ENCODE data around the gene CTCFL. TPM values are rescaled to one million over a fixed set of nuclear protein-coding genes. Genes with fewer than 3 reads are reported as not detected.

CTCFL gene
- total RNA-seq, 4 donors from 2014 or later = not detected

DNA sequence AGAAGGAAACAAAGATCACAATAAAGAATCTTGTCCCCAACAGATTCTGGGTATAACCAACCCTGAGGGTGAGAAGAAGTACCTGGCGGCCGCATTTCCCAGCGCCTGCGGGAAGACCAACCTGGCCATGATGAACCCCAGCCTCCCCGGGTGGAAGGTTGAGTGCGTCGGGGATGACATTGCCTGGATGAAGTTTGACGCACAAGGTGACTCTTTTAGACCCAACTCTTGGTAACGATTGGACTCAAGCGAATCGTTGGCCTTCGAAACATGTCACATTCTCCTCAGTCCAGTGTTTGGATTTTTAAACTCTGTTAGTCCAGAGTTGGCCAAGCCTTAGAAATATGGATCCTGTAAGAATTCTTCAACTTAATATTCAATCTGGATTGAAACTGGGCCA, 38.6 kb upstream of the CTCFL start:
- Histone ChIP-seq H3K9me3 (no peaks in the 10 kb centered on the region), H3K4me1 (peaks cover 0 to 3% (median 0%) of the 10 kb centered on the region in 4 donors), H3K27me3 (peaks cover 0 to 20% (median 0%) of the 10 kb centered on the region in 4 donors), H3K27ac (replicated peaks in 1 of 4) (no peak overlapping the region), H3K4me3 (no peak overlapping the region), H3K36me3 (no peaks in the 10 kb centered on the region)
- 97% methylated on average over 12 of the region's 12 CpGs for WGBS
- TF ChIP-seq POLR2AphosphoS5 (IDR thresholded peaks at IDR 0.05) (no peak), POLR2A (IDR thresholded peaks at IDR 0.05; ENCODE audit: low read depth) (no peak), EP300 (IDR thresholded peaks at IDR 0.05) (no peak)
- TF ChIP-seq, protein P1, sequence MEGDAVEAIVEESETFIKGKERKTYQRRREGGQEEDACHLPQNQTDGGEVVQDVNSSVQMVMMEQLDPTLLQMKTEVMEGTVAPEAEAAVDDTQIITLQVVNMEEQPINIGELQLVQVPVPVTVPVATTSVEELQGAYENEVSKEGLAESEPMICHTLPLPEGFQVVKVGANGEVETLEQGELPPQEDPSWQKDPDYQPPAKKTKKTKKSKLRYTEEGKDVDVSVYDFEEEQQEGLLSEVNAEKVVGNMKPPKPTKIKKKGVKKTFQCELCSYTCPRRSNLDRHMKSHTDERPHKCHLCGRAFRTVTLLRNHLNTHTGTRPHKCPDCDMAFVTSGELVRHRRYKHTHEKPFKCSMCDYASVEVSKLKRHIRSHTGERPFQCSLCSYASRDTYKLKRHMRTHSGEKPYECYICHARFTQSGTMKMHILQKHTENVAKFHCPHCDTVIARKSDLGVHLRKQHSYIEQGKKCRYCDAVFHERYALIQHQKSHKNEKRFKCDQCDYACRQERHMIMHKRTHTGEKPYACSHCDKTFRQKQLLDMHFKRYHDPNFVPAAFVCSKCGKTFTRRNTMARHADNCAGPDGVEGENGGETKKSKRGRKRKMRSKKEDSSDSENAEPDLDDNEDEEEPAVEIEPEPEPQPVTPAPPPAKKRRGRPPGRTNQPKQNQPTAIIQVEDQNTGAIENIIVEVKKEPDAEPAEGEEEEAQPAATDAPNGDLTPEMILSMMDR (IDR thresholded peaks at IDR 0.05) = no peak
- no peak for DNase-seq (ENCODE audit: extremely low spot score)
- intact Hi-C loops (cut with DNase I) = no loop called here

DNA sequence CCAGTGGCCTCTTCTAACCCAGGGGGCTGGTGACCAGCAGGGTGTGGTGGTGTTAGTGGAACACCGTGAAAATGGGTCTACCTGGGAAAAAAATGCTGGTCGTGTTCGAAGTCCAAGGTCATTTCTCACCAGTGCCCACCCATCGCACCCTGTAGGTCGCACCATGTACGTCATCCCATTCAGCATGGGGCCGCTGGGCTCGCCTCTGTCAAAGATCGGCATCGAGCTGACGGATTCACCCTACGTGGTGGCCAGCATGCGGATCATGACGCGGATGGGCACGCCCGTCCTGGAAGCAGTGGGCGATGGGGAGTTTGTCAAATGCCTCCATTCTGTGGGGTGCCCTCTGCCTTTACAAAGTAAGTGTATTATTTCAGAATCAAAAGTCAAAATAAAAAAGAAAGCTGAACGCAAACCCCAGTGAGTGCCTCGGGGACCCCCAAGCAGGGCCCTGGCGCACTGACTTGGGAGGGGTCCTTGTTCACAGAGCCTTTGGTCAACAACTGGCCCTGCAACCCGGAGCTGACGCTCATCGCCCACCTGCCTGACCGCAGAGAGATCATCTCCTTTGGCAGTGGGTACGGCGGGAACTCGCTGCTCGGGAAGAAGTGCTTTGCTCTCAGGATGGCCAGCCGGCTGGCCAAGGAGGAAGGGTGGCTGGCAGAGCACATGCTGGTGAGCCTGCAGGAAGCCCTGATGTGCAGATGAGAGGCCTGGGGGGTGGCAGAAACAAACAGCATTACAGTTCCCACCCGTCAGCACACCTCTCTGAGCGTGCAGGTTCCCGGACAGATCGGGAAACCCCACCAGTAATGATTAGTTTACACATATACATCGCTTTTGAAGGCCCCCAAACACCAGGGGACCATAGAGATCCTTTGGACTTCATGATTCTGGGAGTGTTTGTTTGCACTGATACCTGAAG, 37.9 kb upstream of the CTCFL start:
- H3K27ac ChIP-seq (replicated peaks in 1 of 4) = no peak overlapping the region
- no peak overlapping the region for H3K4me3 ChIP-seq
- intact Hi-C loops (cut with DNase I) = no loop called here
- WGBS = 97% methylated on average over 28 of the region's 35 CpGs
- TF ChIP-seq, protein P1 (IDR thresholded peaks at IDR 0.05) = no peak
- TF ChIP-seq POLR2A (IDR thresholded peaks at IDR 0.05; ENCODE audit: low read depth) = no peak
- no peak for TF ChIP-seq EP300 (IDR thresholded peaks at IDR 0.05)
- TF ChIP-seq POLR2AphosphoS5 (IDR thresholded peaks at IDR 0.05) = no peak
- no peaks in the 10 kb centered on the region for H3K36me3 ChIP-seq
- no peaks in the 10 kb centered on the region for H3K9me3 ChIP-seq
- DNase-seq (ENCODE audit: extremely low spot score) = no peak
- peaks cover 0 to 3% (median 0%) of the 10 kb centered on the region in 4 donors for H3K4me1 ChIP-seq
- H3K27me3 ChIP-seq = peaks cover 0 to 15% (median 0%) of the 10 kb centered on the region in 4 donors

DNA sequence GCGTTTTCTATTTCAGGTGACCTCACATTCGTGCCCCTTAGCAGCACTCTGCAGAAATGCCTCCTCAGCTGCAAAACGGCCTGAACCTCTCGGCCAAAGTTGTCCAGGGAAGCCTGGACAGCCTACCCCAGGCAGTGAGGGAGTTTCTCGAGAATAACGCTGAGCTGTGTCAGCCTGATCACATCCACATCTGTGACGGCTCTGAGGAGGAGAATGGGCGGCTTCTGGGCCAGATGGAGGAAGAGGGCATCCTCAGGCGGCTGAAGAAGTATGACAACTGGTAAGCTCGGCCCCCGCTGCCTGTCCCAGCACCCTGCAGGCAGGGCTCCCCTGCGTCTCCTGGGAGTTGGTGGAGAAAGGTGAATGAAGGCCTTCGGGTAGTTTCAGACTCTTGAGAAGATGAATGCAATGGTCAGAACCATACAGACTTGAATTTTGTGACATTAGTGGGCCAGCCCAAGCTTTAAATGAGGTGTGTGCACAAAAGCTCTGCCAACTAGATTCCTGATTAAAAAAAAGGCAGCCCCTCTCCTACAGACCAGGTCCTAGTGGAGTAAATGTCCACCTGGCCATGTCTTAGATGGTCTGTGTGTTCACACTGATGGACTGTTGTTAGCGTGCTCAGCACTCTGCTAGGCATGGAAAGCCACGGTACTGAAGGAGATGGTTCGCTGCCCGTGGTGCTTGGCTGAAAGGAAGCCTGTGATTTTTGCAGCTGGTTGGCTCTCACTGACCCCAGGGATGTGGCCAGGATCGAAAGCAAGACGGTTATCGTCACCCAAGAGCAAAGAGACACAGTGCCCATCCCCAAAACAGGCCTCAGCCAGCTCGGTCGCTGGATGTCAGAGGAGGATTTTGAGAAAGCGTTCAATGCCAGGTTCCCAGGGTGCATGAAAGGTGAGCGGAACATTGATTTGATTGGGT, 36.7 kb upstream of the CTCFL start:
- H3K4me3 ChIP-seq = no peak overlapping the region
- no peak overlapping the region for H3K27ac ChIP-seq (replicated peaks in 1 of 4)
- H3K27me3 ChIP-seq = peaks cover 0 to 18% (median 0%) of the 10 kb centered on the region in 4 donors
- TF ChIP-seq POLR2AphosphoS5 (IDR thresholded peaks at IDR 0.05) (no peak), EP300 (IDR thresholded peaks at IDR 0.05) (no peak), POLR2A (IDR thresholded peaks at IDR 0.05; ENCODE audit: low read depth) (no peak)
- TF ChIP-seq, protein P1 (IDR thresholded peaks at IDR 0.05) = no peak
- H3K4me1 ChIP-seq = peaks cover 0 to 3% (median 0%) of the 10 kb centered on the region in 4 donors
- no peaks in the 10 kb centered on the region for H3K36me3 ChIP-seq
- DNase-seq (ENCODE audit: extremely low spot score) = no peak
- intact Hi-C loops (cut with DNase I) = no loop called here
- no peaks in the 10 kb centered on the region for H3K9me3 ChIP-seq
- 88% methylated on average over 19 of the region's 24 CpGs for WGBS

DNA sequence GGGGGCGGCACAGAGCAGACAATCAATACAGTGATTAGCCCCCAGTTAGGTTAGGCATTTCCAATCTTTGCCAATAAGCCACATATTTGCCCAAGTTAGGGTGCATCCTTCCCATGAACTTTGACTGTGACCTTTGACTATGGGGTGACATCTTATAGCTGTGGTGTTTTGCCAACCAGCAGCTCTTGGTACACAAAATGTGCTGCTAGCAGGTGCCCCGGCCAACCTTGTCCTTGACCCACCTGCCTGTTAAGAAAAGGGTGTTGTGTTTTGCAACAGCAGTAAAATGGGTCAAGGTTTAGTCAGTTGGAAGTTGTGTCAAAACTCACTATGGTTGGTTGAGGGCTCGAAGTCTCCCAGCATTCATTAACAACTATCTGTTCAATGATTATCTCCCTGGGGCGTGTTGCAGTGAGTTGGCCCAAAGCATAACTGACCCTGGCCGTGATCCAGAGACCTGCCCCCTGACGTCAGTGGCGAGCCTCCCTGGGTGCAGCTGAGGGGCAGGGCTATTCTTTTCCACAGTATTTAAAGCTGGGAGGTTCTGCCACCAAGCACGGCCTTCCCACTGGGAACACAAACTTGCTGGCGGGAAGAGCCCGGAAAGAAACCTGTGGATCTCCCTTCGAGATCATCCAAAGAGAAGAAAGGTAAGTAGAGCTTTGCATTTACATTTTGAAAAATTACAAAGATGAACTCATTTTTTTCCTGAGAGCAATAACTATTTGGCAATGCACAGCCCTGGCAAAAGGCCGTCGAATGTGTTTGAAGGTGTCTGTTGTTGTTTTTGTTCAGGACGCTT, 35.8 kb upstream of the CTCFL start, which contains the start of gene PCK1:
Gene PCK1, plus strand, starts transcription at position 557 of the 802 bp plus-strand sequence. CDS start 302 bp downstream, outside the sequence.
- H3K4me1 ChIP-seq = peaks cover 0 to 3% (median 0%) of the 10 kb centered on the region in 4 donors
- no peak within 1 kb of the TSS for H3K4me3 ChIP-seq
- no peaks in the 10 kb centered on the region for H3K9me3 ChIP-seq
- DNase-seq (ENCODE audit: extremely low spot score) = no peak
- no peak within 1 kb of the TSS for H3K27ac ChIP-seq (replicated peaks in 1 of 4)
- TF ChIP-seq POLR2AphosphoS5 (IDR thresholded peaks at IDR 0.05) (no peak), EP300 (IDR thresholded peaks at IDR 0.05) (no peak), POLR2A (IDR thresholded peaks at IDR 0.05; ENCODE audit: low read depth) (no peak)
- TF ChIP-seq, protein P1 (IDR thresholded peaks at IDR 0.05) = no peak
- intact Hi-C loops (cut with DNase I) = no loop called here
- peaks cover 0 to 18% (median 0%) of the 10 kb centered on the region in 4 donors for H3K27me3 ChIP-seq
- no peaks in the 10 kb centered on the region for H3K36me3 ChIP-seq
- WGBS = 59% methylated on average over 14 of the region's 14 CpGs

Data from esophagus muscularis mucosa (tissue), 4 donors.